H1 (cell line): ENCODE measurements around the gene HSPD1.

Experiments used
- CTCF ChIP-seq, 3 experiments: IDR thresholded peaks; 1 replicate in 2 of 3; 2 replicates in 1 of 3; pipeline versions ENCODE4 v1.5.1 to v1.6.1; 2011; ENCODE audit warnings: low read length in 3 of 3, mild to moderate bottlenecking in 3 of 3, inconsistent platforms in 2 of 3, low read depth in 1 of 3, moderate library complexity in 1 of 3; ENCODE audit not compliant: insufficient read depth in 1 of 3; ENCODE audit errors: control extremely low read depth in 1 of 3
- EZH2 ChIP-seq: fragments of 200-600 bp; sonication (generic); IDR thresholded peaks from 2 replicates; pipeline ENCODE4 v1.7.1; 2012; ENCODE audit warnings: low read depth, mild to moderate bottlenecking, moderate library complexity, low read length, inconsistent platforms; ENCODE audit not compliant: severe bottlenecking
- MAX ChIP-seq: IDR thresholded peaks from 2 replicates; pipeline ENCODE4 v1.6.1; 2012; ENCODE audit warnings: inconsistent platforms
- POLR2A ChIP-seq, 2 experiments: IDR thresholded peaks; 1 replicate in 1 of 2; 2 replicates in 1 of 2; pipeline ENCODE4 v1.6.1; 2011; ENCODE audit warnings: low read depth in 2 of 2, low read length in 2 of 2, mild to moderate bottlenecking in 2 of 2; ENCODE audit errors: control extremely low read depth in 1 of 2
- SIN3A ChIP-seq, 2 experiments: IDR thresholded peaks in 1 of 2; conservative IDR thresholded peaks in 1 of 2; 2 replicates each; pipeline ENCODE4 v1.6.1; 2011 to 2012; ENCODE audit warnings: low read length in 2 of 2, improper control_type of control experiment in 1 of 2, low read depth in 1 of 2, mild to moderate bottlenecking in 1 of 2
- YY1 ChIP-seq: IDR thresholded peaks from 2 replicates; pipeline ENCODE4 v1.6.1; 2011; ENCODE audit warnings: low read depth, mild to moderate bottlenecking, low read length

GRCh38 chr2:197499594-197500502 lies at the start of gene HSPD1, which contains the start of gene HSPE1:
- TF ChIP-seq CTCF (IDR thresholded peaks at IDR 0.05; ENCODE audit: control extremely low read depth in 1 of 3, insufficient read depth in 1 of 3, low read depth in 1 of 3, low read length in 3 of 3) (no peak), MAX (peak; percentile 95), EZH2 (no peak), YY1 (peak; percentile 66; the same call in 1 of the 2 replicates), POLR2A (IDR thresholded peaks at IDR 0.05; ENCODE audit: control extremely low read depth in 1 of 2, low read depth in 2 of 2, low read length in 2 of 2) (peak; percentile 93 to 96), SIN3A (conservative IDR thresholded peaks at IDR 0.05 in 1 of 2, IDR thresholded peaks at IDR 0.05 in 1 of 2; ENCODE audit: low read depth in 1 of 2, low read length in 2 of 2) (peak; percentile 71 to 78; a peak in 3 of 4 replicates)
